ENCODE measurements around the gene CENPU. TPM values are rescaled to one million over a fixed set of nuclear protein-coding genes. Genes with fewer than 3 reads are reported as not detected.

CENPU gene
- total and polyA plus RNA-seq, 10 of the 15 experiments (the other 5 are each of a cell fraction or from before 2014, with no cell fraction given), result 26.6 to 90.8 (median 53.8) TPM

DNA sequence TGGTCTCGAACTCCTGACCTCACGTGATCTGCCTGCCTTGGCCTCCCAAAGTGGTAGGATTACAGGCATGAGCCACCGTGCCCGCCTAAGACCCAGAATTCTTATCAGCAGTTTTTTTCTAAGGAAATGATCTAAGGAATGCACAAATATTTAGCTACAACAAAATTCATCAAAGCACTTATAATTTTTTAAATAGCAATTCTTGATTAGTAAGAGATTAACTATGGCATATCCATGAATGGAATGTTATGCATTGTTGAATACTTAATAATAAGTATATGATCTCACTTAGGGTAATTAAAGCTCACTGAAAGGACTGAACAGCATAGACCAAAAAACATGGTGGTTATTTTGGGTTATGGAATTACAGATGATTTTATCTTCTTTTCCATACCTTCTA lies 18.4 kb downstream of the CENPU start:
- intact Hi-C loops (cut with micrococcal nuclease; ENCODE audit: unreplicated experiment), result no loop called here
- Histone ChIP-seq H3K4me2 (ENCODE audit: control insufficient read depth, insufficient read depth) (no peak overlapping the region), H3K27ac (ENCODE audit: control insufficient read depth, insufficient read depth) (no peak overlapping the region), H3K9me3 (replicated peaks; ENCODE audit: control insufficient read depth, insufficient read depth, low read length) (no peaks in the 10 kb centered on the region), H3K36me3 (ENCODE audit: control insufficient read depth in 2 of 2, insufficient read depth in 2 of 2, low read length in 1 of 2) (peaks cover 13 to 22% of the 10 kb centered on the region in 2 experiments), H3K4me1 (ENCODE audit: control insufficient read depth, insufficient read depth, low read length) (no peaks in the 10 kb centered on the region), H3K9ac (ENCODE audit: control insufficient read depth, insufficient read depth, low read length) (no peak overlapping the region), H3K27me3 (replicated peaks in 1 of 2; ENCODE audit: control insufficient read depth in 2 of 2, insufficient read depth in 2 of 2, low read length in 1 of 2) (no peaks in the 10 kb centered on the region), H2AFZ (ENCODE audit: control insufficient read depth, low read depth, low read length) (no peak overlapping the region), H4K20me1 (ENCODE audit: control insufficient read depth, insufficient read depth) (no peaks in the 10 kb centered on the region), H3K4me3 (no peak overlapping the region), H3K79me2 (ENCODE audit: control insufficient read depth, insufficient read depth, low read length) (no peaks in the 10 kb centered on the region)
- ATAC-seq (no peak), FAIRE-seq (no peak), DNase-seq (ENCODE audit: low read depth, low spot score) (no peak)
- in situ Hi-C loops (cut with MboI), result no loop called here
- ChIA-PET POLR2A (no interaction called here), CTCF (interaction anchor here (1.2 kb wide), 1 partner anchor 296 kb away, joined by 3 read pairs; no protein-coding TSS in a partner anchor), RAD21 (ENCODE audit: unreplicated experiment) (no interaction called here), SMC1A (ENCODE audit: uncharacterized antibody, unreplicated experiment) (interaction anchor here (0.6 to 0.7 kb wide), 2 partner anchors 9 to 142 kb away, joined by 3 to 4 read pairs; no protein-coding TSS in a partner anchor)
- no TSS peak for BruUV-seq (replicated peaks)
- 97% methylated on average over 4 of the region's 4 CpGs for WGBS (ENCODE audit: insufficient coverage, insufficient replicate concordance, low lambda C conversion rate, missing lambda C conversion rate)
- TF ChIP-seq, protein P1, sequence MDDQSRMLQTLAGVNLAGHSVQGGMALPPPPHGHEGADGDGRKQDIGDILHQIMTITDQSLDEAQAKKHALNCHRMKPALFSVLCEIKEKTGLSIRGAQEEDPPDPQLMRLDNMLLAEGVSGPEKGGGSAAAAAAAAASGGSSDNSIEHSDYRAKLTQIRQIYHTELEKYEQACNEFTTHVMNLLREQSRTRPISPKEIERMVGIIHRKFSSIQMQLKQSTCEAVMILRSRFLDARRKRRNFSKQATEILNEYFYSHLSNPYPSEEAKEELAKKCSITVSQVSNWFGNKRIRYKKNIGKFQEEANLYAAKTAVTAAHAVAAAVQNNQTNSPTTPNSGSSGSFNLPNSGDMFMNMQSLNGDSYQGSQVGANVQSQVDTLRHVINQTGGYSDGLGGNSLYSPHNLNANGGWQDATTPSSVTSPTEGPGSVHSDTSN (IDR thresholded peaks at IDR 0.05; ENCODE audit: insufficient replicate concordance, low read depth, low read length), result no peak
- TF ChIP-seq BACH1 (IDR thresholded peaks at IDR 0.05; ENCODE audit: borderline replicate concordance) (no peak), RCOR1 (conservative IDR thresholded peaks at IDR 0.05; ENCODE audit: low read depth, low read length) (no peak), HDGF (IDR thresholded peaks at IDR 0.05) (no peak), TCF12 (IDR thresholded peaks at IDR 0.05; ENCODE audit: low read depth, low read length) (no peak), YY1 (IDR thresholded peaks at IDR 0.05; ENCODE audit: low read depth, low read length) (no peak), TCF3 (IDR thresholded peaks at IDR 0.05; ENCODE audit: borderline replicate concordance, insufficient read depth, low read depth, low read length) (no peak), KAT2A (conservative IDR thresholded peaks at IDR 0.05; ENCODE audit: control insufficient read depth, low read depth, low read length) (no peak), ASH2L (IDR thresholded peaks at IDR 0.05; ENCODE audit: borderline replicate concordance, low read depth) (no peak), EP300 (IDR thresholded peaks at IDR 0.05; ENCODE audit: borderline replicate concordance in 1 of 2, control insufficient read depth in 1 of 2, low read depth in 2 of 2, low read length in 2 of 2) (no peak), NFIC (IDR thresholded peaks at IDR 0.05; ENCODE audit: low read depth, low read length) (no peak), PAX8 (IDR thresholded peaks at IDR 0.05) (no peak), TAF1 (IDR thresholded peaks at IDR 0.05; ENCODE audit: borderline replicate concordance, low read depth, low read length) (no peak), NR2C2 (IDR thresholded peaks at IDR 0.05; ENCODE audit: borderline replicate concordance, control insufficient read depth, insufficient read length, low read depth) (no peak), PML (IDR thresholded peaks at IDR 0.05; ENCODE audit: low read length) (no peak)
- TF ChIP-seq, protein P2, sequence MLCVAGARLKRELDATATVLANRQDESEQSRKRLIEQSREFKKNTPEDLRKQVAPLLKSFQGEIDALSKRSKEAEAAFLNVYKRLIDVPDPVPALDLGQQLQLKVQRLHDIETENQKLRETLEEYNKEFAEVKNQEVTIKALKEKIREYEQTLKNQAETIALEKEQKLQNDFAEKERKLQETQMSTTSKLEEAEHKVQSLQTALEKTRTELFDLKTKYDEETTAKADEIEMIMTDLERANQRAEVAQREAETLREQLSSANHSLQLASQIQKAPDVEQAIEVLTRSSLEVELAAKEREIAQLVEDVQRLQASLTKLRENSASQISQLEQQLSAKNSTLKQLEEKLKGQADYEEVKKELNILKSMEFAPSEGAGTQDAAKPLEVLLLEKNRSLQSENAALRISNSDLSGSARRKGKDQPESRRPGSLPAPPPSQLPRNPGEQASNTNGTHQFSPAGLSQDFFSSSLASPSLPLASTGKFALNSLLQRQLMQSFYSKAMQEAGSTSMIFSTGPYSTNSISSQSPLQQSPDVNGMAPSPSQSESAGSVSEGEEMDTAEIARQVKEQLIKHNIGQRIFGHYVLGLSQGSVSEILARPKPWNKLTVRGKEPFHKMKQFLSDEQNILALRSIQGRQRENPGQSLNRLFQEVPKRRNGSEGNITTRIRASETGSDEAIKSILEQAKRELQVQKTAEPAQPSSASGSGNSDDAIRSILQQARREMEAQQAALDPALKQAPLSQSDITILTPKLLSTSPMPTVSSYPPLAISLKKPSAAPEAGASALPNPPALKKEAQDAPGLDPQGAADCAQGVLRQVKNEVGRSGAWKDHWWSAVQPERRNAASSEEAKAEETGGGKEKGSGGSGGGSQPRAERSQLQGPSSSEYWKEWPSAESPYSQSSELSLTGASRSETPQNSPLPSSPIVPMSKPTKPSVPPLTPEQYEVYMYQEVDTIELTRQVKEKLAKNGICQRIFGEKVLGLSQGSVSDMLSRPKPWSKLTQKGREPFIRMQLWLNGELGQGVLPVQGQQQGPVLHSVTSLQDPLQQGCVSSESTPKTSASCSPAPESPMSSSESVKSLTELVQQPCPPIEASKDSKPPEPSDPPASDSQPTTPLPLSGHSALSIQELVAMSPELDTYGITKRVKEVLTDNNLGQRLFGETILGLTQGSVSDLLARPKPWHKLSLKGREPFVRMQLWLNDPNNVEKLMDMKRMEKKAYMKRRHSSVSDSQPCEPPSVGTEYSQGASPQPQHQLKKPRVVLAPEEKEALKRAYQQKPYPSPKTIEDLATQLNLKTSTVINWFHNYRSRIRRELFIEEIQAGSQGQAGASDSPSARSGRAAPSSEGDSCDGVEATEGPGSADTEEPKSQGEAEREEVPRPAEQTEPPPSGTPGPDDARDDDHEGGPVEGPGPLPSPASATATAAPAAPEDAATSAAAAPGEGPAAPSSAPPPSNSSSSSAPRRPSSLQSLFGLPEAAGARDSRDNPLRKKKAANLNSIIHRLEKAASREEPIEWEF (IDR thresholded peaks at IDR 0.05; ENCODE audit: insufficient replicate concordance, low read depth, low read length), result no peak
